HG02759 (cell line): ENCODE results near the gene ATP6V1B1.
A peak's percentile ranks its signal among the peaks of the same experiment; 100 is the strongest.

ENCODE experiments used
- ATAC-seq: cut with Tn5 transposase; IDR thresholded peaks from one replicate; pipeline ENCODE4 v1.9.1; 2021; ENCODE audit warnings: mild to moderate bottlenecking, moderate library complexity; ENCODE audit not compliant: unreplicated experiment

Gene ATP6V1B1

DNA sequence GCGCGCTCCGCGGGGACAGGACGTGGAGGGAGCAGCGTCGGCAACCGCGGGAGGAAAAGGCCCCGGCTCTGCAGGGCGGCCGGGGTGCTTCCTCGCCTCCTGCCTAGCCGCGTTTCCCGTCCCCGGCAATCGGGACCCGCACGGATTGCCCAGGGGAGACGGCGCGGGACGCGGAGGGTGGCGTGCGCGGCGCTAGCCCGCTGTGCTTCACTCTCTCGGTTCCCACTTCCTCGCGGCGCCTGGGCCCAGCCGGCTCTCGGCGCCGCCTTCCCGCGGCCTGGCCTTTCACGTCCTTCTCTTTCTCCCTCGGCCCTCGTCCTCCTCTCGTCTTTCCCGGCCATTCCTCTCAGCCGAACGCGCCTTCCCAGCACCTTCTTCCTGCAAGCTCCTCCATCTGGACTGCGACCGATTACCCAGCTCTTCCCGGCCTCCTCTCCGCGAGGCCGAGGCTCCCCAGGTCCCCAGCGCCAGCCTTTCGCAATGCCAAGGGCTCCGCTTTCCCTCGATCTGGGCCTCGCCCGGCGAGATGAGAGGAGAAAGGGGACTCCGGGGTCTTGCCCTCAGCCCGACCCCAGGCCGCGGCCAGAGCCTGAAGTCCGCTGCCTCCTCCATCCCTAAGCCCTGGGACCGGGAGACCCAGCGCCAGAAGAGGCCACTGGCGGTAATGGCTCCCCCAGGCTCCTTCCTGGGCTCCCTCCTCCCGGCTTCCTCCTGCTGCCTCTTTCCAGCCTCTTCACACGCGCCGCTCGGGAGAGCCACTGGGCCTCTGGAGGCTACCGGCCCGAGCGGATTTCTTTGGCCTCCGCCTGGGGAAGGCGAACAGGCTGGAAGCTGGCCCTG is 34.3 kb upstream of the ATP6V1B1 start:
- no peak for ATAC-seq

DNA sequence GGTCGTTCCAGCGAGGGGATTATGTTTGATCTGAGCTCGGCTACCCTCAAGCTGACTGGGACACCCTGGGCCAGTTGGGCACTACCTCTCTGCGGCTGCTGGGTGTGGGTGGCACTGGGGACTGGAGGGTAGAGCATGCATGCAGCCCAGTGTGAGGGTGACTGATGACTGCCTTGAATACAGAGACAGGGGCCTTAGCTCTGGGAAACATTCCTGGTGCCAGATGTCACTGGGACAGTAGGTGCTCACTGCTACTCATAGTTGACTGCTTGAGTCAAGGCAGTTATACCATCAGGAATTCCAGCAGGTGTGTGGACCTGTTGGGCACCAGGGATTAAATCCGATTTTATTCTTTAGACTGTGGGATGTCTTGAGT is 33.6 kb upstream of the ATP6V1B1 start:
- no peak for ATAC-seq

DNA sequence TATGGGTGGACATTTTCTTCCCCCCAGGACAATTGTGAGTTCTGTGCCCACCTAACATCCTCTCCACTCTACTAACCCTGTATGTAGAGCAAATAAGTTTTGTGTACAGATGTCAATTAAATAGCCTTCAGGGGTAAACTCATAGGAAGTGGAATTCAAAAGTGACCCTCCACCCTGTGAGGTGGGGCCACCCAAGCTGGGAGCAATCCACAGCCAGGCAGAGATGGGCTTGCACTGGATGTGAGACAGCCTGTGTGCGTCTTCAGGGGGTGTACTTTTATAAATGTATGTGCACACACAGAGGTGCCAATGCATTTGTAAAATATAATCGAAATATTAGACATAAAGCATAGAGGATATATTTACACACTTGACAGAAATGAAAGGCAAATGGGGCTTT is 33.1 kb upstream of the ATP6V1B1 start:
- no peak for ATAC-seq

DNA sequence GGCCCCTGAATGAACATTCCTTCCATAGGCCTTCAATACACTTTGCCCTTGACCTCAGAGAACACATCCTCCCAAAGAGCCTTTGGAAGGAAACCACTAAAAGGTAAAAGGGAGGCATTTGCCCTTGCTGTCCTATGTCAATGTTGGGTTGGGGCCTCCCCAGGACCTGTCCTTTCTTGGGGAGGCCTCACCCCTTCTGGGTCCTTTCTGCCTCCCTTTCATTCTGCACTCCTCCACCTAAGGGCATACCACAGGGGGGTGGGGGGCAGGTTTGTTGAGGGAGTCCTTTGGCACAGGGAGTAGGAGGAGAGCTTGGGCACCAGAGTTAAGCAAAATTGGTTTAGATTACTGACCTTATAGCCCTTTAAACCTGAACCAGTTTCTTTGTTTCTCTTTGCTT is 32.5 kb upstream of the ATP6V1B1 start:
- ATAC-seq = no peak

DNA sequence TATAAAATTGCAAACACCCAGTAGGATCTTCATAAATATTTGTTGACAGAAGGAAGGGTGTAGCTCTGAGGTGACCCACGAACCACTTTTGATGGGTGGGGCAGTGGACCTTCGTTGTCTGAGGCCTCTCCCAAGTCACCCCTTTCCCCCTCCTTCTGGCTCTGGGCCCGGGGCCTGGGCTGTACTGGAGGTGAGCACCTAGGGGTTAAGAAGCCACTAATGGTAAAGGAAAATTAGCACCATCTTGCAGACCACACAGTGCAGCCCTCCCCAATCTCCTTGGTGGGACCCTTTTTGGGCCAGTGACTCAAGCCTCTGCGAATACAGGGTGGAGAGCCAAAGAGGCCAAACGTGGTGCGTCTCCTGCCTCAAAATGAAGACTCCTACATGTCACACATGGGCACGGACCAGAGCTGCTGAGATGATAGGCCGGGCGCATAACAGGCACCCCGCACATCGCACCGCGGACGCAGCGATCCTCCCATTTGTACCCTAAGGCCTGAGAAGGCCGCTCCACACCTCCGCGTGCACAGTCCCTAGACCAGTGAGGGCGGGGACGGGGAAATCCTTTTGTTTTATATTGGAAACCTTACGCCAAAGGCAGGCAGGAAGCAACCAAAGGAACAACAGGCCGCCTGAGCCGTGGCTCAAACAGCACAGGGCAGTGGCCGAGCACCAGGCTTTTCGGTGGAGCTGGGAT is 31.9 kb upstream of the ATP6V1B1 start:
- no peak for ATAC-seq

DNA sequence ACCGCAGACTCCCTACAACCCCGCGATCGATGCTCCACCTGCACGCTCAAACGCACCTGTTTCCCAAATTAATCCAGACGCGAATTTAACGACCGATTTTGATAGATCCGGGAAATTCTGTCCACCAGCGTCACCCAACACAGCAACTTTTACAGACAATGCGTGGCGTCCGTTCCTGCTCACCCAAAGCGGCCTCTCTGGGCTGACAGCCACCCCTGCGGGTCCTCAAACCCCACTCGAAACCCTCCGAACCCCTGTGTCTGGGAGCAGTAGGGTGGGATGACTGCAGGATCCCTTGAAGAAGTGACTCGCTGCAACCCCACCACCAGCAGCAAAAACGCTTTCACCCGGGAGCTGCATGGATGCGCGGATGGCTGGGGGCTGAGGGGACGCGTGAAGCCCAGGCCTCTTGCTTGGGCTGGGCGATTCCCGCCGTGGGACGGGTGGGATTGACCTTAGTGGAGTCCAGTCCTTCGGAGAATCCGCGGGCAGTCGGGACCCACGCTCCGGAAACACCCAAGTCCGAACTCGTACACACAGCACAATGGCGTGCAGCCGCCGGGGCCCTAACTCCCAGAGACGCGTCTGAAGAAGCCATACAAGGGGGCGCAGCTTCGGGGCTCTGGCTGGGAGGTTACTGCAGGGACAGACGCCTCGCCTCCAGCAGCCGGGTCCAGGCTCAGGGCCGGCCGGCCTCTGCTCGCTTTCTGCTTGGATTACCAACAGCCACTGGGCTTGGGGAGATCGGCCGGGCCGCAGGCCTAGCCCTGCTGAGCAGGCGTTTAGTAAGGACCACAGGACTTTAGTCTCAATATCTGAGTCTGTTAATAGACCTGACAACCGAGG is 31.1 kb upstream of the ATP6V1B1 start:
- ATAC-seq = no peak

DNA sequence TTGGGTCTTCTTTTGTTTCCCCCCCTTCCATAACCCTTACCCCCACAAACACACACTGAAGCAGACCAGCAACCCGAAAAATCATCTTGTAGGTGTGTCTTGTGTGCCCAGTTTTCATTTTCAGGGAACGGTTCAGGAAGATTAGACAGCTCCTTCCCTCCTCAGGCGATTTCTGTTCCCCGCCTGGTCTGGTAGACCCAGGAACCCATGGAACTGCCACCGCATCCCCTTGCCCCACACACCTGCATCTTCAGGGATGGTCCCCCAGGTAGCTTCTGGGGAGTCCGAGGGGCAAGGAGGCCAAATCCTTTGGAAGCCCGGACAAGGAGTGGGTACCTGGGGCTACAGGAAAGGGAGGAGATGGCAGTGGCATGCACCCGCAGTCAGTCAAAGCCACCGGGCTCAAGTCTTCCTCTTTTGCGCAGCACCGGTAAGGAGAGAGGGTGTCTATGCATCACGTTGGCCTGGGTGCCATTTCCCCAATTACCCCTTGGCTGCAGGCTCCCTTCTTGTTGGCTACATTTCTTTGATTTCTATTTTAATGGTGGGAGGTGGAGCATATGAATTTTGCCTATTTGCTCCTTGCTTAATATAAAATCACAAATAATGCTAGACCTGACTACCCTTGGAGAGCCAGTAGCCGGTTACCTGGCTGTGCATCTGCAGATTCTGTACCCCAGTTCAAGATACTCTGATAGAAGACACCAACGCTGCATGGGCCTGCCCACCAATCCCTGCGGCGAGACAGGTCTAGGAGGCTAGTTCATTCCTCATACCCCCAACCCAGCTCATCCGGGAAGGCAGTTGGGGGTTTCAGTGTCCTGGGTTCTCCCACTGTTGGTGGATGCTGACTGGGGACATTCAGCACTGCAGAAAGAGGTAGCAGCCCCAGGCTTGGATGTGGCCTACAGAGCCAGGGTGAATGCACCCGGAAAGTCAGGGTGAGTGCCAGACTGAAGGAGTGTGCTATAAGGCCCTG is 30.0 kb upstream of the ATP6V1B1 start:
- ATAC-seq = no peak

DNA sequence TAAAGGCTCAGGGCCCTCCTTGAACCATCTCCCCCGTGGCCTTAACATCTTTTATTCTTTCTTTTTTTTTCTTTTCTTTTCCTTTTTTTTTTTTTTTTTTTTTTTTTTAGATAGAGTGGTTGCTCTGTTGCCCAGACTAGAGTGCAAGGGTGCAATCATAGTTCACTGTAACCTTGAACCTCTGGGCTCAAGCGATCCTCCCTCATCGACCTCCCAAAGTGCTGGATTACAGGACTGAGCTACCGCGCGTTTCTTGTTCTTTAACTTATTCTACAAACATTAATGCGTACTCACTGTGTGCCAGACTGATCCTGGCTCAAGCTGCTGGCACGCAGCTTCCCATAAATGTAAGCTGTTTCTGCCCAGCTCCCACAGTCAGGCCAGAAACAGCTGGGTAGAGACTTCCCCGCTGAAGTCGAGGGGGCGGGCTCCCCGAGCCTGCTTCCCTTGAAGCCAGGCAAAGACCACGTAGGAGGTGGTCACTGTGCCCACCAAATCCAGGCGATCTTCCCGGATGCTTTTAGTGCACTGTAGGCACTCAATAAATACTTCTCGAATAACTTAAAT is 29.2 kb upstream of the ATP6V1B1 start:
- ATAC-seq = no peak

DNA sequence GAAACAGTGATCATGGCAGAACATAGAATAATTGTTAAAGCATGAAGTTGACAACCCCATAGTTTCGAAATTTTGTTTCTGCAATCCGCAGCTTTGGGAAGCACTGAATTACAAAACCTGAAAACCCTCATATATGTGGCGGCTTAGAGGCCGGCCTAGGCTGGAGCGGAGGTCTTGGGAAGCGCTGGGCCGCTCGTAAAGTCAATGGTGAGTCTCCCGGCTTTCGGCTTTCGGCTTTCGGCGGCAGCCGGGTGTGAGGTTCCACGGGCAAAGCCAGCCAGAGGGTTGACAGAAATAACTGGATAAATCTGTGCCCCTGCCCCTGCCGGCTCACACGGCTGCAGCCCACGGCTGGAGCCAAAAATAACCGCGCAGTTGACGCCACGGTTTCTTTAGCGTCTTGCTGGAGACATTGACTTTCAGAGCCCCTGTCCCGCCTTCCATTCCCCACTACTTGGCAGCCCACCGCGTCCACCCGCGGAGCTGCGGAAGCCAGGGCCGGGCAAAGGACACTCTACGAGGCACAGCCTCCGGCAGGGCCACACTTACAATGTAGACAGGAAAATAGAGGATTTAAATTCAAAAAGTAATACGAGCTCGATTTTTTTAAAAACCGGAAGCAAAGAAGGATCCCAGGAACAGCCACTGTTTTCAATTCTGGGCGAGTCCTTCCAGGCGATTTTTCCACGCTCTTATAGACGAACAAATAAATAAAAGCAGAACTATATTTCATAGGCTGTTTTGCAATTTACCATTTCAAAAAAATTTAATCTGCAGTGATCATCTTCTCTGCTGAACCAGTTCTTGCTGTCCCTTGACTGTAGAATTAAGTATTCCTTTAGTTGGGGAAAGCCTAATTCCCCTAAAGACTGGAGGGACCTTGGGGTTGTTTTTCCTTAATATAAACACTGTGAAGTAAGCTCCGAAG is 28.3 kb upstream of the ATP6V1B1 start:
- no peak for ATAC-seq

DNA sequence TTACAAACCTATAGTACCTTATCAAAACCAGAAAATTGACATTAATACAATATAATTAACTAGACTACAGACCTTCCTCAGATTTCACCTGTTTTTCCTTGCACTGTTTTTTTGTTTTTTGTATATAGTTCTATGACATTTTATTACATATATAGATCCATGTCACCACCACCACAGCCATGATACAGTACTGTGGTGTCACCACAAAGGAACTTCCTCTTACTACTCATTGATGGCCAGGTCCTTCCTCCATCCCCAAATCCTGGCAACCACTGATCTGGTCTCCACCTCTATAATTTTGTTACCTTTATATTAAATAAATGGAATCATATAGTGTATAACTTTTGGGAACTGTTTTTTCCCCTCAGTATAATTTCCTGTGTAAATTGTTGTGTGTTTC is 19.4 kb upstream of the ATP6V1B1 start:
- ATAC-seq = no peak

DNA sequence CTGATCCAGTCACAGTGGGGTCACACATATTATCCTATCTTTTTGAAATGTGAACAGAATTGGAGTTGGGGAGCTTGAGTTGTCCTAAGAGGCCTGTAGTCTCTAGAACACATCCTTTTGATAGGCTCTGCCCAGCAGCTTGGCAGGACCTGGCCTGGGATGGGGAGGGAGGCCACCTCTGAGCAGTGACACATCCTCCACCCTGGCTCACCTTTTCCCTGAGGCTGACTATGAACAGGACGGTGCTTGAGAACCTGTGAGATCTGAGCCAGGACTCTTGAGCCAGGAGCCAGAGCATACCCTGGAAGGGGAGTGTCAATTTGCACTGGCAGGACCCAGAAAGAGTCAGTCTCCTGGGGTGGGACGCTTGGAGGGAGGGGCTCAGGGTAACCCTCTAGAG is 17.7 kb upstream of the ATP6V1B1 start:
- ATAC-seq = no peak

DNA sequence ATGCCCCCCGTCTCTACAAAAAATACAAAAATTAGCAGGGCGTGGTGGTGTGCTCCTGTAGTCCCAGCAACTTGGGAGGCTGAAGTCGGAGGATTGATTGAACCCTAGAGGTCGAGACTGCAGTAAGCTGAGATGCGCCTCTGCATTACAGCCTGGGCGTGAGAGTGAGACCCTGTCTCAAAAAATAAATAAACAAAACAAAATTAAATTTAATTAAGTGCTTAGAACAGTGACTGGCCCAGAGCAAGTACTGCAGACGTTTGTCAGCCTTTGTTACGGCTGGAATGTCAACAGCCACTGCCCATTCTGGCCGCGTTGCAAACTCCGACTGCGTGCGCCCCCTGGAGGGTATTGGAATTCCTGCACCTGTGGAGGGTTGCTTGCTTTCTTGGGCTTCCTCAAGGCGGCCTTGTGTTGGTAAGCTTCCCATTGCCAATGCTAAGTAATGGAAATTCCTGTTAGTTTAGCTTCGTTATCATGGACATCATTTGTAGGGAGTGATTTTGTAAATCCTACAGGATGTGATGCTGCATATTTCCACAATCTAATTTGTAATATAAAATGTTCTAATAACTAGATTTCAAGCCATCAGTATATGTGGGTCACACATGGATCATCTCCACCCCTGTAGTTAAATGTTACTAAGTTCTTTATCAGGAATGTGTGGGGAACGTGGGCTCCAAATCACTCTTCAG is 15.9 kb upstream of the ATP6V1B1 start:
- peak; percentile 80 for ATAC-seq

DNA sequence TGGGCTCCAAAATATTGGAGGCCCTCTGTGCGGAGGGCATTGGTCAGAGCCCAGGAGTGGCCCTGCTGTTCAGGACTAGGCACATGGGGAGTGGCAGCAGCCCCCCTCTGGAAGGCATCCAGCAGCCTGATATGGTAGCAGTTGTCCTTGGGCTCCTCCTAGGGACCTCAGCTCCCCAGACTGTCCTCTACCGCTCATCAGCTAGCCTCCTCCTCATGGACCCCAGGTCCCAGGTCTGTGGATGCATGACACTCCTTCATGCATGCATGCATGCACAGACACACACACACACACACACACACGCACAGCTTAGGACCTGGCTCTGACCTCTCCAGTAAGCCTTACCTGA is 15.4 kb upstream of the ATP6V1B1 start:
- ATAC-seq = no peak

DNA sequence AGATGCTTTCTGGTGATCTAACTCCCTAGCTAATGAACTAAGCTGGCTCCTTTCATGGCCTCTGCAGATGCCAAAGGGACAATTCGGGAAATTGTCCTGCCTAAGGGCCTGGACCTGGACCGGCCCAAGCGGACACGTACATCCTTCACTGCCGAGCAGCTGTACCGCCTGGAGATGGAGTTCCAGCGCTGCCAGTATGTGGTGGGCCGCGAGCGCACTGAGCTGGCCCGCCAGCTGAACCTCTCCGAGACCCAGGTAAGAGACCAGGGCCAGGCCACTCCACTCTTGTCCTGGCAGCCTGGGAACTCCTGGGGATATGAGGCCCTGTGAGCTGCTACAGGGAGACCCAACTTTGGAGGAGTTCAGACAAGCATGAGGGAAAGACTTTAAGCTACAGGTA is 14.7 kb upstream of the ATP6V1B1 start:
- no peak for ATAC-seq

DNA sequence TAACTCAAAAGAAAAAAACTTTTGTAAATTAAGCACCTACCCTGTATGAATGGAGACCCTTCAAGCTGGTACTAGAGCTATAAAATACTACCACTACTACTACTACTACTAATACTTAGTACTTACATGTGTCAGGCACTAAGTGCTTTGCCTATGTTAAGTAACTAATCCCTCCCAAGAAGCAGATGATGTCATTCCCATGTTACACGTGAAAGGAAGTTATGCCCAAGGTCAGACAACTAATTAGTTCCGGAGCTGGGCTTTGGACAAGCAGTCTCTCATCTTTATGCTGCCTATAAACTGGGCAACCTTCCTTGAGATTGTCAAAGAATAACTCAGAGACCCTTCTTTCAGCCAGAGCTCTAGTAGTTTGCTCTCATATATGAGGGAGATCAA is 13.9 kb upstream of the ATP6V1B1 start:
- ATAC-seq = no peak

DNA sequence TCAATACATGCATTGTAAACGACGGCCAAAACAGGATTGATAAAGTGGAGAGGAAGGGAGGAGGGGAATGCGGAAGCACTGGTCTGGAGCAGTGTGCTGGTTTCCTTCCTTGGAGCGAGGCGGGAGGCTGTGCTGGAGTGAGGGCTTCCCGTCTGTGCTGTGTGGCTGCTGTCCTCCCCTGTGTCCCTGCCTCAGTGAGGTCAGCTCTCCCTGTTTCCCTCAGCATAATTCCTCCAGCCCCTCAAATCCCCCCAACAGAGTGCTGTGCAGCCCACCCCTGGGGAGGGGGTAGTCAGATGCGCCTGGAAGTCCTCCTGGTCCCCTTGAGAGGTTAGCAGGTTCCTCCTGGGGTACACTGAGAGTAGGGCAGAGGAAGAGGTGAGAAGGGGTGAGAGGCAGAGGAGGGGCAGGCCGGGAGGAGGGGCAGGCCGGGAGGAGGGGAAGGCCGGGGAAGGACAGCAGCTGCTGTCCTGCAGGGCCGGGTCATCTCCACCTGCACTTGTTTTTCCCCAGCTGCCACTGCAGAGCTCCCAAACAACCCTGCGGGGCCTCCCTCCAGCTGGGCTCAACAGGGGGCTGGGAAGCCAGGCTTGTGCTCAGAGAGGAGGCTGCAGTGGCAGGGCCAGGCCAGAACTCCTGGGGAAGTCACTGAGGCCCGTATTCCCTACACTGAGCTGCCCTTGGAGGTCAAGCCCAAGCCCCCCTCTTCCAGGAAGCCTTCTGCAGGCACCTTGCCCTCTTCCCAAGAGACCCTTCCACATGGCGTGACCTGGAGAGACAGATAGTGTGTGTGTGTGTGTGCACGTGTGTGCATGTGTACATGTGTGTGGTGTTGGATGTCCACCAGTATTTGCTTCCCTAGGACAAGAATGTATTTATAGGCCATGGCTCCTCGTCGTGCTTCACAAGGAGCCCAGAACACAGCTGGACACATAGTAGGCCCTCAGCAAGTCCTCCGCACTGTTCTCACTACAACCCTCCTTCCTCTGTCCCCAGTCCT is 13.2 kb upstream of the ATP6V1B1 start:
- ATAC-seq = no peak

DNA sequence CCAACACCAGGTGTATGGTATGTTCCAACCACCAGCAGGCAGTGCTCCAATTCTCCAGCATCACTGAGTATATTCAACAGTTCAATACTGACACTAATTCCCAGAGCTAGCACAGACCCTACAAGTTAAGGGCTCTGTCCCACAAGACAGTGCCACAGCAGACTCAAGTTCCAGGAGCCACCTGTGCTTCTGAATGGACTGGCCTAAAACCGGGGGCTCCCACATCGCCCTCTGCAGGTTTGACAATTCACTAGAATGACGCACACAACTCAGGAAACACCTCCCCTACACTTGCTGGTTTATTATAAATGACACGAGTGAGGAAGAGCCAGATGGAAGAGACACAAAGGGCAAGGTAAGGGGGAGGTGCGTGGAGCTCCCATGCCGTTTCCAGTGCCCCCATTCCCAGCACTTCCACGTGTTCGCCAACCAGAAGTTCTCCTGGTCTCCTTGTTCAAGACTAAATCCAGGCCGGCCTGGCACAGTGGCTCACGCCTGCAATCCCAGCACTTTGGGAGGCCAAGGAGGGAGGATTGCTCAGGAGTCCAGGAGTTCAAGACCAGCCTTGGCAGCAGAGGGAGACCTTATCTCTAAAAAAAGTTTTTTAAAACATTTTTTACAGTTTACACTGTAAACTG is 12.2 kb upstream of the ATP6V1B1 start:
- no peak for ATAC-seq
